Sigmoid colon (tissue), 3 donors: Measurements from ENCODE around the gene ADSL.

Experiments used
- CTCF ChIP-seq, 4 experiments: fragments of 450-650 bp in 3 of 4; fragments of 200-600 bp in 1 of 4; IDR thresholded peaks; one replicate each; pipeline ENCODE4 v1.5.1; 2016 to 2019; ENCODE audit warnings: antibody characterized with exemption in 4 of 4, mild to moderate bottlenecking in 3 of 4, moderate library complexity in 2 of 4
- POLR2A ChIP-seq, 2 donors: fragments of 450-650 bp; IDR thresholded peaks; one replicate each; pipeline ENCODE4 v1.6.1; 2016; ENCODE audit warnings: antibody characterized with exemption in 2 of 2, mild to moderate bottlenecking in 2 of 2, moderate library complexity in 2 of 2

GRCh38 chr22:40434106-40434505, 87.8 kb downstream of the ADSL start:
- TF ChIP-seq CTCF (IDR thresholded peaks at IDR 0.05) (no peak), POLR2A (IDR thresholded peaks at IDR 0.05) (no peak)
